K562 (cell line): ENCODE data around the gene ACTR5. TPM values are rescaled to one million over a fixed set of nuclear protein-coding genes. Genes with fewer than 3 reads are reported as not detected.

Experiments used
- ELF4 ChIP-seq: fragments of 450-650 bp; formaldehyde crosslinking; IDR thresholded peaks from 2 replicates; pipeline ENCODE4 v1.4.0; 2022; ENCODE audit warnings: missing genetic modification characterization
- EWSR1 ChIP-seq: fragments of 450-650 bp; IDR thresholded peaks from 2 replicates; pipeline ENCODE4 v1.6.1; 2018; ENCODE audit warnings: borderline replicate concordance, mild to moderate bottlenecking, low read depth, moderate library complexity; ENCODE audit not compliant: partially characterized antibody
- FOXJ3 ChIP-seq: sonication (generic); formaldehyde crosslinking; IDR thresholded peaks from 2 replicates; pipeline ENCODE4 v1.4.0; 2020; ENCODE audit warnings: mild to moderate bottlenecking, missing genetic modification reagents
- KDM5B ChIP-seq: fragments of 200-600 bp; sonication (generic); IDR thresholded peaks from 2 replicates; pipeline ENCODE4 v1.6.1; 2012; ENCODE audit warnings: low read depth, mild to moderate bottlenecking, moderate library complexity, low read length, control low read depth, inconsistent platforms; ENCODE audit not compliant: insufficient replicate concordance
- RFX1 ChIP-seq: fragments of 450-650 bp; IDR thresholded peaks from 2 replicates; pipeline ENCODE4 v1.6.1; 2016; ENCODE audit warnings: mild to moderate bottlenecking, moderate library complexity
- TAF15 ChIP-seq: fragments of 200-400 bp; formaldehyde crosslinking; IDR thresholded peaks from 2 replicates; pipeline ENCODE4 v1.6.1; 2017; ENCODE audit warnings: mild to moderate bottlenecking, low read depth, low read length, moderate library complexity
- TCF7L2 ChIP-seq: fragments of 150-350 bp; IDR thresholded peaks from 2 replicates; pipeline ENCODE4 v1.6.1; 2016; ENCODE audit warnings: low read depth, mild to moderate bottlenecking, low read length, moderate library complexity
- ZFPM2 ChIP-seq: fragments of 250-450 bp; sonication (Bioruptor Pico); IDR thresholded peaks from 2 replicates; pipeline ENCODE4 v1.5.1; 2022; ENCODE audit warnings: mild to moderate bottlenecking
- ZNF696 ChIP-seq: fragments of 250-450 bp; sonication (Bioruptor Pico); conservative IDR thresholded peaks from 2 replicates; pipeline ENCODE4 v1.4.0; 2020; ENCODE audit warnings: mild to moderate bottlenecking, moderate library complexity
- ZNF780A ChIP-seq: fragments of 250-450 bp; sonication (Bioruptor Pico); IDR thresholded peaks from 2 replicates; pipeline ENCODE4 v1.5.0; 2021; ENCODE audit warnings: mild to moderate bottlenecking
- polyA plus RNA-seq, 8 experiments: library from polyadenylated mRNA; depleted of rRNA in 4 of 8; stranded (reverse) in 5 of 8; unstranded in 3 of 8; fragments of >200 nt; fragmentation: Nextera tagmentation in 2 of 8; fragmentation: Illumina TruSeq in 1 of 8; extraction: Ambion mirVana in 2 of 8; extraction: Trizol in 1 of 8; gene quantifications; 2 replicates each; pipeline versions ENCODE4 v1.2.1 to v1.2.3, GENCODE V29; 2011 to 2014; ENCODE audit warnings: inconsistent platforms in 1 of 8, missing spikeins in 1 of 8
- total RNA-seq, 7 experiments: library from RNA; depleted of rRNA in 6 of 7; stranded (reverse); fragments of >200 nt in 6 of 7; fragmentation: Illumina TruSeq in 2 of 7; extraction: Trizol in 2 of 7; gene quantifications; 2 replicates each; pipeline versions ENCODE4 v1.2.1 to v1.2.3, GENCODE V29; 2011 to 2021; ENCODE audit warnings: low replicate concordance in 1 of 7
- TF ChIP-seq, protein P1 (sequence below): sonication (generic); formaldehyde crosslinking; IDR thresholded peaks from 2 replicates; pipeline ENCODE4 v1.4.0; 2020; ENCODE audit warnings: mild to moderate bottlenecking, missing genetic modification reagents
- TF ChIP-seq, protein P2 (sequence below): fragments of 250-450 bp; sonication (Bioruptor Pico); IDR thresholded peaks from 2 replicates; pipeline ENCODE4 v1.4.0; 2020
- TF ChIP-seq, protein P3 (sequence below), 3 experiments: fragments of 200-800 bp in 1 of 3; fragments of 250-450 bp in 1 of 3; fragments of 450-650 bp in 1 of 3; sonication (Bioruptor Pico) in 1 of 3; sonication (Bioruptor generic) in 1 of 3; formaldehyde crosslinking in 1 of 3; IDR thresholded peaks; 2 replicates each; pipeline versions ENCODE4 v1.6.1 to v1.8.0; 2016 to 2022; ENCODE audit warnings: mild to moderate bottlenecking in 2 of 3, missing genetic modification characterization in 2 of 3, missing compliant biosample characterization in 1 of 3, moderate library complexity in 1 of 3
- TF ChIP-seq, protein P4 (sequence below): IDR thresholded peaks from 2 replicates; pipeline ENCODE4 v1.6.1; 2012; ENCODE audit warnings: low read depth, low read length, improper control_type of control experiment, borderline replicate concordance

Gene ACTR5
- total and polyA plus RNA-seq, 9 of the 15 experiments (the other 6 are each of a cell fraction or from before 2014, with no cell fraction given): 0.93 to 18.8 (median 12.9) TPM

DNA sequence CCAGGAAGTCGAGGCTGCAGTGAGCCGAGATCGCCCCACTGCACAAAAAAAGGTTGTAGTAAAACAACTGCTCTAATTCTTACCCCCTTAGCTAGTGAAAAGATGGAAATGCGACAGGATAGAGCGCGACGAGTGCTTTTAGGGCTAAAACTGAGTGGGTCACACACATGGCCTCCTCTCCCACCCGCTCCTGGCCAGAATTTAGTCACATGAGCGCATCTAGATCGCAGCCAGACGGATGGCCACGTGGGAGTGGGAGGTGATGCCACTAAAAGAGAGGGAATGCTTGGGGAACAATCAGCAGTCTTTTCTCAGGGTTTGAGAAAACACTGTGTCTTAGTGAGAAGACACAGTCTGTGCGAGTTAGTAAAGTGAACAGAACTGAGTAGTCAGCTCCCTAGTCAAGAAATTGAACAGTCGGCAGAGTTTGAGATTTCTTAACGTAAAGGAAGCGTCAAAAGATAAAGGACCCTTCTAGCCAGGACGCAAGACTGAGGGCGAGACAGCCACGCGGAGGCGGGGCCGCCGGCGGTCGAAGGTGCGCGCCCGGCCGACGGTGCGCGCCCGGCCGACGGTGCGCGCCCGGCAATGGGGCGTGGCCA, 664 bp upstream of the ACTR5 start (continued):
- TF ChIP-seq, protein P1, sequence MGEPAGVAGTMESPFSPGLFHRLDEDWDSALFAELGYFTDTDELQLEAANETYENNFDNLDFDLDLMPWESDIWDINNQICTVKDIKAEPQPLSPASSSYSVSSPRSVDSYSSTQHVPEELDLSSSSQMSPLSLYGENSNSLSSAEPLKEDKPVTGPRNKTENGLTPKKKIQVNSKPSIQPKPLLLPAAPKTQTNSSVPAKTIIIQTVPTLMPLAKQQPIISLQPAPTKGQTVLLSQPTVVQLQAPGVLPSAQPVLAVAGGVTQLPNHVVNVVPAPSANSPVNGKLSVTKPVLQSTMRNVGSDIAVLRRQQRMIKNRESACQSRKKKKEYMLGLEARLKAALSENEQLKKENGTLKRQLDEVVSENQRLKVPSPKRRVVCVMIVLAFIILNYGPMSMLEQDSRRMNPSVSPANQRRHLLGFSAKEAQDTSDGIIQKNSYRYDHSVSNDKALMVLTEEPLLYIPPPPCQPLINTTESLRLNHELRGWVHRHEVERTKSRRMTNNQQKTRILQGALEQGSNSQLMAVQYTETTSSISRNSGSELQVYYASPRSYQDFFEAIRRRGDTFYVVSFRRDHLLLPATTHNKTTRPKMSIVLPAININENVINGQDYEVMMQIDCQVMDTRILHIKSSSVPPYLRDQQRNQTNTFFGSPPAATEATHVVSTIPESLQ (CRISPR knock-in tag): no peak
- TF ChIP-seq, protein P2, sequence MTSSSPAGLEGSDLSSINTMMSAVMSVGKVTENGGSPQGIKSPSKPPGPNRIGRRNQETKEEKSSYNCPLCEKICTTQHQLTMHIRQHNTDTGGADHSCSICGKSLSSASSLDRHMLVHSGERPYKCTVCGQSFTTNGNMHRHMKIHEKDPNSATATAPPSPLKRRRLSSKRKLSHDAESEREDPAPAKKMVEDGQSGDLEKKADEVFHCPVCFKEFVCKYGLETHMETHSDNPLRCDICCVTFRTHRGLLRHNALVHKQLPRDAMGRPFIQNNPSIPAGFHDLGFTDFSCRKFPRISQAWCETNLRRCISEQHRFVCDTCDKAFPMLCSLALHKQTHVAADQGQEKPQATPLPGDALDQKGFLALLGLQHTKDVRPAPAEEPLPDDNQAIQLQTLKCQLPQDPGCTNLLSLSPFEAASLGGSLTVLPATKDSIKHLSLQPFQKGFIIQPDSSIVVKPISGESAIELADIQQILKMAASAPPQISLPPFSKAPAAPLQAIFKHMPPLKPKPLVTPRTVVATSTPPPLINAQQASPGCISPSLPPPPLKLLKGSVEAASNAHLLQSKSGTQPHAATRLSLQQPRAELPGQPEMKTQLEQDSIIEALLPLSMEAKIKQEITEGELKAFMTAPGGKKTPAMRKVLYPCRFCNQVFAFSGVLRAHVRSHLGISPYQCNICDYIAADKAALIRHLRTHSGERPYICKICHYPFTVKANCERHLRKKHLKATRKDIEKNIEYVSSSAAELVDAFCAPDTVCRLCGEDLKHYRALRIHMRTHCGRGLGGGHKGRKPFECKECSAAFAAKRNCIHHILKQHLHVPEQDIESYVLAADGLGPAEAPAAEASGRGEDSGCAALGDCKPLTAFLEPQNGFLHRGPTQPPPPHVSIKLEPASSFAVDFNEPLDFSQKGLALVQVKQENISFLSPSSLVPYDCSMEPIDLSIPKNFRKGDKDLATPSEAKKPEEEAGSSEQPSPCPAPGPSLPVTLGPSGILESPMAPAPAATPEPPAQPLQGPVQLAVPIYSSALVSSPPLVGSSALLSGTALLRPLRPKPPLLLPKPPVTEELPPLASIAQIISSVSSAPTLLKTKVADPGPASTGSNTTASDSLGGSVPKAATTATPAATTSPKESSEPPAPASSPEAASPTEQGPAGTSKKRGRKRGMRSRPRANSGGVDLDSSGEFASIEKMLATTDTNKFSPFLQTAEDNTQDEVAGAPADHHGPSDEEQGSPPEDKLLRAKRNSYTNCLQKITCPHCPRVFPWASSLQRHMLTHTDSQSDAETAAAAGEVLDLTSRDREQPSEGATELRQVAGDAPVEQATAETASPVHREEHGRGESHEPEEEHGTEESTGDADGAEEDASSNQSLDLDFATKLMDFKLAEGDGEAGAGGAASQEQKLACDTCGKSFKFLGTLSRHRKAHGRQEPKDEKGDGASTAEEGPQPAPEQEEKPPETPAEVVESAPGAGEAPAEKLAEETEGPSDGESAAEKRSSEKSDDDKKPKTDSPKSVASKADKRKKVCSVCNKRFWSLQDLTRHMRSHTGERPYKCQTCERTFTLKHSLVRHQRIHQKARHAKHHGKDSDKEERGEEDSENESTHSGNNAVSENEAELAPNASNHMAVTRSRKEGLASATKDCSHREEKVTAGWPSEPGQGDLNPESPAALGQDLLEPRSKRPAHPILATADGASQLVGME: no peak
- TF ChIP-seq, protein P3, sequence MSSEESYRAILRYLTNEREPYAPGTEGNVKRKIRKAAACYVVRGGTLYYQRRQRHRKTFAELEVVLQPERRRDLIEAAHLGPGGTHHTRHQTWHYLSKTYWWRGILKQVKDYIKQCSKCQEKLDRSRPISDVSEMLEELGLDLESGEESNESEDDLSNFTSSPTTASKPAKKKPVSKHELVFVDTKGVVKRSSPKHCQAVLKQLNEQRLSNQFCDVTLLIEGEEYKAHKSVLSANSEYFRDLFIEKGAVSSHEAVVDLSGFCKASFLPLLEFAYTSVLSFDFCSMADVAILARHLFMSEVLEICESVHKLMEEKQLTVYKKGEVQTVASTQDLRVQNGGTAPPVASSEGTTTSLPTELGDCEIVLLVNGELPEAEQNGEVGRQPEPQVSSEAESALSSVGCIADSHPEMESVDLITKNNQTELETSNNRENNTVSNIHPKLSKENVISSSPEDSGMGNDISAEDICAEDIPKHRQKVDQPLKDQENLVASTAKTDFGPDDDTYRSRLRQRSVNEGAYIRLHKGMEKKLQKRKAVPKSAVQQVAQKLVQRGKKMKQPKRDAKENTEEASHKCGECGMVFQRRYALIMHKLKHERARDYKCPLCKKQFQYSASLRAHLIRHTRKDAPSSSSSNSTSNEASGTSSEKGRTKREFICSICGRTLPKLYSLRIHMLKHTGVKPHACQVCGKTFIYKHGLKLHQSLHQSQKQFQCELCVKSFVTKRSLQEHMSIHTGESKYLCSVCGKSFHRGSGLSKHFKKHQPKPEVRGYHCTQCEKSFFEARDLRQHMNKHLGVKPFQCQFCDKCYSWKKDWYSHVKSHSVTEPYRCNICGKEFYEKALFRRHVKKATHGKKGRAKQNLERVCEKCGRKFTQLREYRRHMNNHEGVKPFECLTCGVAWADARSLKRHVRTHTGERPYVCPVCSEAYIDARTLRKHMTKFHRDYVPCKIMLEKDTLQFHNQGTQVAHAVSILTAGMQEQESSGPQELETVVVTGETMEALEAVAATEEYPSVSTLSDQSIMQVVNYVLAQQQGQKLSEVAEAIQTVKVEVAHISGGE (CRISPR knock-in tag; IDR thresholded peaks at IDR 0.05): no peak; a peak in 1 of 6 replicates
- TF ChIP-seq FOXJ3 (CRISPR knock-in tag): no peak
- TF ChIP-seq EWSR1: no peak
- TF ChIP-seq RFX1: no peak
- TF ChIP-seq ELF4 (CRISPR knock-in tag): no peak
- TF ChIP-seq TAF15: no peak
- TF ChIP-seq, protein P4, sequence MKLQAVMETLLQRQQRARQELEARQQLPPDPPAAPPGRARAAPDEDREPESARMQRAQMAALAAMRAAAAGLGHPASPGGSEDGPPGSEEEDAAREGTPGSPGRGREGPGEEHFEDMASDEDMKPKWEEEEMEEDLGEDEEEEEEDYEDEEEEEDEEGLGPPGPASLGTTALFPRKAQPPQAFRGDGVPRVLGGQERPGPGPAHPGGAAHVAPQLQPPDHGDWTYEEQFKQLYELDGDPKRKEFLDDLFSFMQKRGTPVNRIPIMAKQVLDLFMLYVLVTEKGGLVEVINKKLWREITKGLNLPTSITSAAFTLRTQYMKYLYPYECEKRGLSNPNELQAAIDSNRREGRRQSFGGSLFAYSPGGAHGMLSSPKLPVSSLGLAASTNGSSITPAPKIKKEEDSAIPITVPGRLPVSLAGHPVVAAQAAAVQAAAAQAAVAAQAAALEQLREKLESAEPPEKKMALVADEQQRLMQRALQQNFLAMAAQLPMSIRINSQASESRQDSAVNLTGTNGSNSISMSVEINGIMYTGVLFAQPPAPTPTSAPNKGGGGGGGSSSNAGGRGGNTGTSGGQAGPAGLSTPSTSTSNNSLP: no peak
- TF ChIP-seq ZNF696 (CRISPR knock-in tag): no peak
- no peak for TF ChIP-seq TCF7L2
- no peak for TF ChIP-seq KDM5B
- TF ChIP-seq ZNF780A (CRISPR knock-in tag): no peak
- TF ChIP-seq ZFPM2 (CRISPR knock-in tag): no peak
